Stomach smooth muscle (tissue), 2 donors: Measurements from ENCODE around the gene HYI.
"Not testable (repeated sequence)": the region's sequence is repeated elsewhere in the genome, so short reads cannot be mapped to it uniquely, and the experiment has no call there.

Source experiments
- H3K27ac ChIP-seq: one replicate; pipeline ENCODE4 v1.7.0; 2013; ENCODE audit warnings: mild to moderate bottlenecking, low read length, inconsistent platforms
- H3K27me3 ChIP-seq, 2 donors: one replicate each; pipeline ENCODE4 v1.7.0; 2013; ENCODE audit warnings: low read length in 2 of 2; ENCODE audit not compliant: insufficient read depth in 2 of 2, control insufficient read depth in 1 of 2
- H3K36me3 ChIP-seq, 2 donors: one replicate each; pipeline ENCODE4 v1.7.0; 2013; ENCODE audit warnings: low read length in 2 of 2; ENCODE audit not compliant: control insufficient read depth in 2 of 2, insufficient read depth in 2 of 2
- H3K4me1 ChIP-seq: one replicate; pipeline ENCODE4 v1.7.0; 2013; ENCODE audit warnings: low read length; ENCODE audit not compliant: control insufficient read depth, insufficient read depth
- H3K4me3 ChIP-seq, 2 donors: one replicate each; pipeline ENCODE4 v1.7.0; 2013; ENCODE audit warnings: low read length in 2 of 2
- H3K9ac ChIP-seq, 2 donors: one replicate each; pipeline ENCODE4 v1.7.0; 2013; ENCODE audit warnings: low read length in 2 of 2, mild to moderate bottlenecking in 1 of 2
- H3K9me3 ChIP-seq, 2 donors: one replicate each; pipeline ENCODE4 v1.7.0; 2013; ENCODE audit warnings: low read length in 2 of 2; ENCODE audit not compliant: control insufficient read depth in 2 of 2
- donor health status: healthy.
- donor health status: Pancreatic carcinoma.

Gene HYI

DNA sequence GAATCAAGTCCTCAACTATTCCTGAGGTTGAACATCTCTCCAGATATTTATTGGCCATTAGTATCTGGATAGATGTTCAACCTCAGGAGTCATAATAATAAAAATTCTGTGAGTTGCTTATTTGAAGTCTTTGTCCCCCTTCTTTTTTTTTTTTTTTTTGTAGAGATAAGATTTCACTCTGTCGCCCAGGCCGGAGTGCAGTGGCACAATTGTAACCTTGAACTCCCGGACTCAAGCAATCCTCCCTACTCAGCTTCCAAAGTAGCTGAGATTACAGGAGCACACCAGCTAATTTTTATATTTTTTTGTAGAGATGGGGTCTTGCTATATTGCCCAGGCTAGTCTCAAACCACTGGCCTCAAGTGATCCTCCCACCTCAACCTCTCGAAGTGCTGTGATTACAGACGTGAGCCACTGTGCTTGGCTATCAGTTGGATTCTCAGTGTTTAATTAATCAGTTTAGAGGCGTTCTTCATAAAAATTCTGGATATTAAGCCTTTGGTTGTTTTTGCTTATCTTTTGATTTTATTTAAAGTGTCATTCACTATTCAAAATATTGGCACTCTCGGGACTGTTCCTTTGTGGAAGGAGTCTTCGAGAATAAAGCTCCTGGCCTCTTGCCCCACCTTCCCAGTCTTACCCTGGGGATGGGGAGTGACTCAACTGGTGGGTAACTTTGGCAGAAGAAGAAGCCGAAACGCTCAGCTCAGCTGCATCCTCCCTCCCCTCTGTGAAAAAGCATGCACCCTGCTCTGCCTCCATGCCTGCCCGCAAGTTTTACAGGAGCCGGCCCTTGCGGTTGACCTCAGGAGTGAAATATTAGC is 11.2 kb upstream of the HYI start:
- Histone ChIP-seq H3K9me3 (no peaks in the 10 kb centered on the region), H3K4me1 (no peaks in the 10 kb centered on the region), H3K27ac (no peak overlapping the region), H3K27me3 (no peaks in the 10 kb centered on the region), H3K36me3 (no peaks in the 10 kb centered on the region), H3K4me3 (no peak overlapping the region), H3K9ac (no peak overlapping the region)

DNA sequence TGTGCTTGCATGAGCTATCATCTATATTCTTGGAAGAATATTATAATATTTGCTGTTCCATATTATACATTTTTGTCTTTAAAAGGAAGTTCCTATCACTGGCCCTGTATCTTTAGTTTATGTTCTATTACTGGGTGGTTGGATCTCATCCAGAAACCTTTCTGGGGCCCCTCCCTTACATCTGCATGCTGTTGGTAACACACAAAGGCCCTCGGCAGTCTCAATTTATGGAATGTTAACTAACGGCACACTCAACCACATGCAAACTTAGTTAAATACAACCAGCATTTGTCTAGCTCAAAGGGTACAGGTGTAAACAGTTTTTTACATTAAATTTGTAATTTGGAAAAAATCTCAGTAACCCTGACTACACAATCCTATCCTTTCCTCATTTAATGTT is 9.7 kb upstream of the HYI start:
- H3K27ac ChIP-seq: no peak overlapping the region
- no peak overlapping the region for H3K4me3 ChIP-seq
- H3K9me3 ChIP-seq: no peaks in the 10 kb centered on the region
- no peaks in the 10 kb centered on the region for H3K36me3 ChIP-seq
- H3K9ac ChIP-seq: no peak overlapping the region
- no peaks in the 10 kb centered on the region for H3K27me3 ChIP-seq
- no peaks in the 10 kb centered on the region for H3K4me1 ChIP-seq

DNA sequence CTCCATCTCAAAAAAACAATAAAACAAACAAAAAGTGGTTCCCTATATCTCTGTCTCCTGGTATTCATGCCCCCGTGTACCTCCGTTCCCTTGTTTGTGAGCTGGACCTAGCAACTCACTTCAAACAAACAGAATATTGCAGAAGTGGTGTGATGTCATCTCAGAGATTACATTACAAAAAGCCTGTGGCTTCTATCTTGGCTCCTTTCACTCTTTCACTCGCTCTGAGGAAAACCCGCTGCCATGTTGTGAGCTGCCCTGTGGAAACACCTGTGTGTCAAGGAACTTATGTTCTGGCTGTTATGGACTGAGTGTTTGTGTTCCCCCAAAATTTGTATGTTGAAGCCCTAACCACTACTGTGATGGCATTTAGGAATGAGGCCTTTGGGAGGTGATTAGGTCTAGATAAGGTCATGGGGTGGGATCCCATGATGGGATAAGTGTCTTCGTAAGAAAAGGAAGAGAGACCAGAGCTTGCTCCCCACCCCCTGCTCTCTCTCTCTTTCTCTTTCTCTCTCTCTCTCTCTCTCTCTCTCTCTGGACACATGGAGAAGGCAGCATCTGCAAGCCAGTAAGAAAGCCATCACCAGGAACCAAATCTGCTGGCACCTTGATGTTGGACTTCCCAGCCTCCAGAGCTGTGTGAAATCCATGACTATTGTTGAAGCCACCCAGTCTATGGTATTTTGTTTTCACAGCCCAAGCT is 7.4 kb upstream of the HYI start:
- Histone ChIP-seq H3K27ac (no peak overlapping the region), H3K36me3 (no peaks in the 10 kb centered on the region), H3K4me1 (no peaks in the 10 kb centered on the region), H3K9me3 (no peaks in the 10 kb centered on the region), H3K9ac (no peak overlapping the region), H3K27me3 (no peaks in the 10 kb centered on the region), H3K4me3 (no peak overlapping the region)

DNA sequence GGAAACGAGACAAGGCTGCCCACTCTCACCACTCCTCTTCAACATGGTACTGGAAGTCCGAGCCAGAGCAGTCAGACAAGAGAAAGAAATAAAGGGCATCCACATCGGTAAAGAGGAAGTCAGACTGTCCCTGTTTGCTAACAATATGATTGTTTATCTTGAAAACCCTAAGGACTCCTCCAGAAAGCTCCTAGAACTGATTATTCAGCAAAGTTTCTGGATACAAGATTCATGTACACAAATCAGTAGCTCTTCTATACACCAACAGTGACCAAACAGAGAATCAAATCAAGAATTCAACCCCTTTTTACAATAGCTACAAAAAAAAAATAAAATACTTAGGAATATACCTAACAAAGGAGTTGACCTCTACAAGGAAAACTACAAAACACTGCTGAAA is 4.6 kb upstream of the HYI start:
- not testable (repeated sequence) for H3K27ac ChIP-seq, H3K4me1 ChIP-seq, H3K27me3 ChIP-seq, H3K36me3 ChIP-seq, H3K4me3 ChIP-seq, H3K9ac ChIP-seq, H3K9me3 ChIP-seq

DNA sequence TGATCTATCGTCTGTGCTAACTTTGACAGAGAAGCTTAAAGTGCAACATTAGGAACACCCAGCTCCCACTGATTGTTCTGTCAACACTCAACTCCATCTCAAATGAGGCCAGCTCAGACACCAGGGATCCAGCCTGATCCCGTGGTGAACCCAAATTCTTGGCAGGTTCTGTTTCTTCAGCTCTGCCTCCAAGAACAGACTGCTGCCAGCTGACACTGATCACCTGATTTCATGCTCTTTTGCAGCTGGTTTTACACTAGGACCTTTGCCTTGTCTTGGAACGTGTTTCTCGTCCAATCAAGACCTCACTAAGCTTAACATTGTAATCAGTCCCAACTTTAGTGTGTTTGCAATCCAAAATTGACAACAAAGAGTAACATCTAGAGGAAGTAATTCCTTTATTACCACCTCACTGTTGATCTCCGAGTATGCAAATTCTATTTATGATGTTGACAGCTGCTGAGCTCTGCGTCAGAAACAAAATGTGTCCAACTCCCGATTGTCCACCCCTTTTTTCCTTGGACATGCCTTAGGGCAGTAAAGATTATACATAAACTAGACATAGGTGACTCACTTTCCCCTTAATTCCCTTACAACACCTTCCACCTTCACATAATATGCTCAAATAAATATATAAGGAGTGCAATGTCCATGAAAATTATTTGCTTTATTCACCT is 1.6 kb upstream of the HYI start:
- H3K4me3 ChIP-seq: no peak overlapping the region
- peaks cover 20% of the 10 kb centered on the region for H3K4me1 ChIP-seq
- no peaks in the 10 kb centered on the region for H3K9me3 ChIP-seq
- H3K27ac ChIP-seq: no peak overlapping the region
- no peak overlapping the region for H3K9ac ChIP-seq
- peaks cover 8 to 13% of the 10 kb centered on the region in 2 donors for H3K36me3 ChIP-seq
- H3K27me3 ChIP-seq: no peaks in the 10 kb centered on the region

DNA sequence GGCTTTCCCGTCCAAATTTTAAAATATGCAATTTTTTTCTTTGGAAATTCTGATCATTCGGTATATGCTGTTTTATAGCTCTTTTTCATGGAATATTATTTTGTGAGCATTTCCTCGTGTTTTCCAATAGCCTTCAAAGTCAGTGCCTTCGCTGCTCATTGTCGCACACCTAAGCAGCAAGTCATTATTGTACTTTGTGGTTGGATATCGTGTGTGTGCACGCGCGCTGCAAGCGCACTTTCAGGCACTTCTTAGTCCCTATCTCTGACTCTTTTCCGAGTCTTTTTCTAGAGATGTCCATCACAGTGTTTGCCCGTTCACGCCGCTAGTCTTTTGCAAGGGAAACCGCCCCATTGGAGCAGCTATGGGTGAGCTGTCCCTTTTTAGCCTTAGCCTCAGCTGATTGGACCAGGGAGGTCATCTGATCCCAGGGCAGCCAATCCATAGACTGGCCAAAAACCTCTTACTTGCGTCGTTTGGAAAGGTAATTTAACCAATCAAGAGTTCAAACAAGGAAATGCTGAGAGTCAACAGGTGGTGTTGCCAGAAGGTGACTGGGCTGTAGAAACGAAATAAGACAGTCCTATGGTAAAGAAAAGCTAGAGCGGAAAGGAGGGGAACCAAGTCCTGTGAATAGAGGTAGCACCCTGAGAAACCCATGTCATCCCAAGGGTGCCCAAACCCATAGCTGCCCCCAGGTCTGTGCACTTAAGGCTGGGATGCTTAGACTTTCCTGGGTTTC is 710 bp upstream of the HYI start:
- no peaks in the 10 kb centered on the region for H3K9me3 ChIP-seq
- peak overlapping the region; percentile 58 to 73 for H3K9ac ChIP-seq

DNA sequence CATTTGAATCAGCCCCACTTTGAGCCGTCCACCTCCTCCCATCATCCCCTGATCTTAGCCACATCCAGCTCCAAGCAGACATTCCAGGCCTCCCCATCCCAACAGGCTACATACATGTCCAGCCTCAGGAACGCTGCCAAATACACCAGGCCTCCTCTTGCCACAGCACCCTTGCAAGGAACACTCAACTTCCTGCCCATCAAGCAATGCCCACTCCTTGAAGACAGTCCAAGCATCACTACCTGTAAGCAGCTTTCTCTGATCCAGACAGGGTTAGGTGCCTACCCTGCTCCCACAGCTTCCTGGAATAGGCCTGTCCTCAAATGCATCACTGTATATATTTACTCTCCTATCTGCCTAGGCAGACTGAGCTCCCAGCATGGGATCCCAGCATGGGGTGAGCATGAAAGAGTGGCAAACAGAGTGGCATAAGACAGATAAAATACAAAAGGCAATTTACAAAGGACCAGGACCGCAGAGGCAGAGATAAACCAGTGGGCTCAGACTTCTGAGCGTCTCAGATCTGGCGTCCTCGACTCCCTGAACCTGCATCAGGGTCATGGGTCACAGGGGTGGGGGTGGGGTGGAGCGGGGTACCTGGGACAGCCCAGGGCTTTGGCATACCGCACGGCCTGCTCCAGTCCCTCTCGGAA is 816 bp downstream of the HYI start:
- Histone ChIP-seq H3K4me3 (peak overlapping the region; percentile 45 to 81), H3K27ac (peak overlapping the region; percentile 78), H3K9ac (peak overlapping the region; percentile 45 to 69), H3K9me3 (no peaks in the 10 kb centered on the region), H3K4me1 (peaks cover 20% of the 10 kb centered on the region), H3K27me3 (no peaks in the 10 kb centered on the region), H3K36me3 (peaks cover 27 to 34% of the 10 kb centered on the region in 2 donors)

More for the DNA sequence above, 710 bp upstream of the HYI start:
- H3K4me1 ChIP-seq: peaks cover 20% of the 10 kb centered on the region
- H3K27me3 ChIP-seq: no peaks in the 10 kb centered on the region
- peak overlapping the region; percentile 77 to 81 for H3K4me3 ChIP-seq
- H3K27ac ChIP-seq: peak overlapping the region; percentile 74
- H3K36me3 ChIP-seq: peaks cover 17 to 21% of the 10 kb centered on the region in 2 donors

DNA sequence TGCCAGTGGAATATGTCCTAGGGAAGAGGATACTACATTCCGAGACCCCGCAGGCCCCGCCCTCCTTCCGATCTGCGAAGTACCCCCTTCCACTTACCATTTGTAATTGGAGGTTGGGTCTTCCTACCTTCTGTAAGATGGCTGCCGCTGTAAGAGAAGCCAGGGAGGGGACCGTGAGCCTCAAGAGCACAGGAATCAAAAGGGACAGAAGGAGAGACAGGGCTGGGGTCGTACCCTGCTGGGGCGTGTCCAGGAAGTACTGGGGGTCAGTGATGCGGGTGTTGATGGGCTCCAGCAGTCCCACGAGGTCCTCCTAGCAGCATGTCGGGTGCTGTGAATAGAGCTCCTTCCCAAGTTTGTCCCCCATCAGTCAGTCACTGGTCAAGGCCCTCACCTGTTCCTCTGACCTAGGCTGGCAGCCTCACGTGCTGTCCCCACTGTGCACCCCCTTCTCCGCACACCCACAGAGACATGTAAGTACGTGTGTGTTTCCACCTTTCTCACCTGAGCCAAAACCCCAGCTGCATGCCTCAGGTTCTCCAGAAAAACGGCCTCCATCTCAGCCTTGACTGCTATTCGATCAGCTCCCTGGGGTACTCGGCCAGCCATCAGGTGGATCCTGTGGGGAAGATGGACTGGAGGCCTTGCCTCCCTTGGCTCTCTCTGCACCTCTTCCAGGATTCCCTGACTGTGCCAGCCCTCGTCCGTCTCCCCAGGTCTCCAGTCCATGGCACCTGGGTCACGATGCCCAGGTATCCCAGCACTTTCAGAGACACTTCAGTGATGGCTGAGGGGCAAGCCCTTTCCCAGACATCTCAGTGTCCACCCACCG is 1.8 kb downstream of the HYI start:
- H3K36me3 ChIP-seq: peaks cover 37 to 44% of the 10 kb centered on the region in 2 donors

DNA sequence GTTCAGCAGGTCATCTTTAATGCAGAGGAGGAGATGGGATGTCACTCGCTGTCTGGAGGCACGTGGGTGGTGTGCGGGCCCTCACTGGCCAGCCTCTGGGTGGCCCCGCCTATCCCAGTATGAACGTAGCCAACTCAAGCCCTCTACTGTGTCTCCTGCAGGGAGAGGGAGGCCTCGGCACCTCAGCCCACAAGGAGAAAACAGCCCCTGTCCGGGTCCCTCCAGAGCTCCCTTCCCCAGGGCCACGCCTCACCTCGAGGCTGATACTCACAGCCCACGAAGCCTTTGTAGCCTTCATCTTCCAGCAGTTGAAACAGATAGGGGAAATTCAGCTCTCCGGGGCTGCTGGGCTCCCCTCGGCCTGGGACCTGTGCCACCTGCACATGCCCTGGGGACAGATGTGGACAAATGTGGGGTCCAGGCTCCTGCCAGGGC is 2.6 kb downstream of the HYI start:
- H3K9ac ChIP-seq: no peak overlapping the region
- H3K27ac ChIP-seq: peak overlapping the region; percentile 78
- peaks cover 44 to 52% of the 10 kb centered on the region in 2 donors for H3K36me3 ChIP-seq
- no peaks in the 10 kb centered on the region for H3K27me3 ChIP-seq
- no peak overlapping the region for H3K4me3 ChIP-seq
- H3K4me1 ChIP-seq: peaks cover 20% of the 10 kb centered on the region
- no peaks in the 10 kb centered on the region for H3K9me3 ChIP-seq

More for the DNA sequence above, 1.8 kb downstream of the HYI start:
- peaks cover 20% of the 10 kb centered on the region for H3K4me1 ChIP-seq
- H3K27me3 ChIP-seq: no peaks in the 10 kb centered on the region
- no peaks in the 10 kb centered on the region for H3K9me3 ChIP-seq
- H3K27ac ChIP-seq: peak overlapping the region; percentile 78
- H3K4me3 ChIP-seq: peak overlapping the region in 1 of 2 donors; percentile 81
- H3K9ac ChIP-seq: no peak overlapping the region
